ENCODE data around the gene PLCH1. TPM values are rescaled to one million over a fixed set of nuclear protein-coding genes. Genes with fewer than 3 reads are reported as not detected.

PLCH1 gene
- total RNA-seq, 2 donors from 2014 or later: 12.0 to 12.4 TPM

GRCh38 chr3:155743606-155744005 is 1.3 kb downstream of the PLCH1 start:
- Histone ChIP-seq H3K27ac (ENCODE audit: low read depth, low read length) (peak overlapping the region; percentile 42), H3K9me3 (ENCODE audit: control insufficient read depth, low read length) (no peaks in the 10 kb centered on the region), H3K36me3 (ENCODE audit: control insufficient read depth, insufficient read depth, low read length) (no peaks in the 10 kb centered on the region), H3K4me3 (ENCODE audit: low read length) (peak overlapping the region; percentile 97), H3K4me1 (ENCODE audit: control insufficient read depth, insufficient read depth, low read length) (peaks cover 11% of the 10 kb centered on the region), H3K9ac (ENCODE audit: extremely low read depth, low read length, poor library complexity, severe bottlenecking) (peak overlapping the region; percentile 80), H3K27me3 (ENCODE audit: control insufficient read depth, insufficient read depth, low read length, poor library complexity, severe bottlenecking) (no peaks in the 10 kb centered on the region)
- DNase-seq: no peak
- Mint-ChIP-seq H3K4me1 (peaks cover 42% of the 10 kb centered on the region), H3K27ac (no peak overlapping the region), H3K9me3 (no peaks in the 10 kb centered on the region), H3K4me3 (peak overlapping the region; percentile 98), H3K27me3 (ENCODE audit: insufficient read depth) (peaks cover 12% of the 10 kb centered on the region), H3K36me3 (ENCODE audit: low read depth) (no peaks in the 10 kb centered on the region)
- WGBS, 2 experiments (ENCODE audit: insufficient coverage in 1 of 2, insufficient read length in 1 of 2): 24 to 49% methylated on average over 2 to 8 of the region's 8 CpGs
- TF ChIP-seq CTCF (conservative IDR thresholded peaks at IDR 0.05): no peak

- Histone ChIP-seq H3K27me3 (ENCODE audit: control insufficient read depth, insufficient read depth, low read length, poor library complexity, severe bottlenecking) (no peaks in the 10 kb centered on the region), H3K4me3 (ENCODE audit: low read length) (no peak overlapping the region), H3K9ac (ENCODE audit: extremely low read depth, low read length, poor library complexity, severe bottlenecking) (no peak overlapping the region), H3K9me3 (ENCODE audit: control insufficient read depth, low read length) (no peaks in the 10 kb centered on the region), H3K36me3 (ENCODE audit: control insufficient read depth, insufficient read depth, low read length) (no peaks in the 10 kb centered on the region), H3K27ac (ENCODE audit: low read depth, low read length) (no peak overlapping the region), H3K4me1 (ENCODE audit: control insufficient read depth, insufficient read depth, low read length) (peaks cover 1% of the 10 kb centered on the region)
- Mint-ChIP-seq H3K4me1 (peaks cover 39% of the 10 kb centered on the region), H3K9me3 (no peaks in the 10 kb centered on the region), H3K27ac (no peak overlapping the region), H3K36me3 (ENCODE audit: low read depth) (no peaks in the 10 kb centered on the region), H3K4me3 (peak overlapping the region; percentile 98), H3K27me3 (ENCODE audit: insufficient read depth) (peaks cover 12% of the 10 kb centered on the region)
- TF ChIP-seq CTCF (conservative IDR thresholded peaks at IDR 0.05): no peak
- no peak for DNase-seq
- 88 to 100% methylated on average over 1 to 5 of the region's 5 CpGs for WGBS, 2 experiments (ENCODE audit: insufficient coverage in 1 of 2, insufficient read length in 1 of 2)
Observed at GRCh38 chr3:155742349-155742965, 2.4 kb downstream of the PLCH1 start.

- Histone ChIP-seq H3K27me3 (ENCODE audit: control insufficient read depth, insufficient read depth, low read length, poor library complexity, severe bottlenecking) (no peaks in the 10 kb centered on the region), H3K9ac (ENCODE audit: extremely low read depth, low read length, poor library complexity, severe bottlenecking) (no peak overlapping the region), H3K4me1 (ENCODE audit: control insufficient read depth, insufficient read depth, low read length) (no peaks in the 10 kb centered on the region), H3K27ac (ENCODE audit: low read depth, low read length) (peak overlapping the region; percentile 79), H3K36me3 (ENCODE audit: control insufficient read depth, insufficient read depth, low read length) (no peaks in the 10 kb centered on the region), H3K9me3 (ENCODE audit: control insufficient read depth, low read length) (no peaks in the 10 kb centered on the region), H3K4me3 (ENCODE audit: low read length) (no peak overlapping the region)
- no peak overlapping the region for H3K27ac Mint-ChIP-seq
- peaks cover 12% of the 10 kb centered on the region for H3K27me3 Mint-ChIP-seq (ENCODE audit: insufficient read depth)
- H3K4me3 Mint-ChIP-seq: no peak overlapping the region
- H3K9me3 Mint-ChIP-seq: no peaks in the 10 kb centered on the region
- H3K4me1 Mint-ChIP-seq: peaks cover 31% of the 10 kb centered on the region
- no peak for DNase-seq
- no peaks in the 10 kb centered on the region for H3K36me3 Mint-ChIP-seq (ENCODE audit: low read depth)
- no peak for TF ChIP-seq CTCF (conservative IDR thresholded peaks at IDR 0.05)
Observed at GRCh38 chr3:155741603-155742002, 3.3 kb downstream of the PLCH1 start.
